HepG2 (cell line): ENCODE data around the gene PSMD12. TPM values are rescaled to one million over a fixed set of nuclear protein-coding genes. Genes with fewer than 3 reads are reported as not detected.
A peak's percentile ranks its signal among the peaks of the same experiment; 100 is the strongest.

Experiments
- CAMTA2 ChIP-seq: sonication (generic); formaldehyde crosslinking; IDR thresholded peaks from 2 replicates; pipeline ENCODE4 v1.4.0; 2020; ENCODE audit warnings: mild to moderate bottlenecking, missing genetic modification reagents, borderline replicate concordance
- ESRRA ChIP-seq: sonication (generic); formaldehyde crosslinking; IDR thresholded peaks from 2 replicates; pipeline ENCODE4 v1.5.1; 2020; ENCODE audit warnings: mild to moderate bottlenecking, low read depth, missing genetic modification reagents
- ETV6 ChIP-seq: sonication (generic); formaldehyde crosslinking; conservative IDR thresholded peaks from 2 replicates; pipeline ENCODE4 v1.4.0; 2020; ENCODE audit warnings: missing genetic modification reagents
- KDM4B ChIP-seq: sonication (generic); formaldehyde crosslinking; IDR thresholded peaks from 2 replicates; pipeline ENCODE4 v1.4.0; 2020; ENCODE audit warnings: missing genetic modification reagents
- MED8 ChIP-seq: sonication (generic); formaldehyde crosslinking; IDR thresholded peaks from 2 replicates; pipeline ENCODE4 v1.8.1; 2023; ENCODE audit warnings: mild to moderate bottlenecking, missing genetic modification reagents; ENCODE audit not compliant: insufficient replicate concordance
- NCOA2 ChIP-seq: sonication (generic); formaldehyde crosslinking; IDR thresholded peaks from 2 replicates; pipeline ENCODE4 v1.8.0; 2022; ENCODE audit warnings: inconsistent platforms
- PHF5A ChIP-seq: IDR thresholded peaks from one replicate; pipeline ENCODE4 v1.6.1; 2018; ENCODE audit warnings: low read depth, missing genetic modification reagents; ENCODE audit not compliant: unreplicated experiment
- PITX1 ChIP-seq: sonication (generic); formaldehyde crosslinking; IDR thresholded peaks from 2 replicates; pipeline ENCODE4 v1.5.1; 2020; ENCODE audit warnings: mild to moderate bottlenecking, missing genetic modification reagents
- SAFB2 ChIP-seq: sonication (generic); formaldehyde crosslinking; IDR thresholded peaks from 2 replicates; pipeline ENCODE4 v1.5.1; 2020; ENCODE audit warnings: missing genetic modification reagents, low read depth, mild to moderate bottlenecking, borderline replicate concordance
- TGIF2 ChIP-seq: IDR thresholded peaks from 2 replicates; pipeline ENCODE4 v1.6.1; 2016; ENCODE audit warnings: control low read depth, missing compliant biosample characterization
- ZBTB26 ChIP-seq: IDR thresholded peaks from 2 replicates; pipeline ENCODE4 v1.6.1; 2016; ENCODE audit warnings: missing compliant biosample characterization, missing genetic modification reagents, borderline replicate concordance
- ZBTB3 ChIP-seq: sonication (generic); formaldehyde crosslinking; IDR thresholded peaks from 2 replicates; pipeline ENCODE4 v1.4.0; 2020; ENCODE audit warnings: low read depth, mild to moderate bottlenecking, moderate library complexity, missing genetic modification reagents, borderline replicate concordance
- ZHX1 ChIP-seq: sonication (generic); formaldehyde crosslinking; IDR thresholded peaks from 2 replicates; pipeline ENCODE4 v1.8.1; 2022; ENCODE audit warnings: low read depth, mild to moderate bottlenecking, missing genetic modification reagents
- ZNF292 ChIP-seq: sonication (generic); formaldehyde crosslinking; IDR thresholded peaks from 2 replicates; pipeline ENCODE4 v1.8.1; 2022; ENCODE audit warnings: mild to moderate bottlenecking, low read depth, missing genetic modification reagents, borderline replicate concordance
- ZNF3 ChIP-seq: IDR thresholded peaks from 2 replicates; pipeline ENCODE4 v1.7.0; 2017; ENCODE audit warnings: inconsistent platforms
- ZNF350 ChIP-seq: sonication (generic); formaldehyde crosslinking; IDR thresholded peaks from 2 replicates; pipeline ENCODE4 v1.4.0; 2020; ENCODE audit warnings: mild to moderate bottlenecking, low read depth, missing genetic modification reagents, borderline replicate concordance
- ZNF569 ChIP-seq: sonication (generic); formaldehyde crosslinking; IDR thresholded peaks from 2 replicates; pipeline ENCODE4 v1.5.0; 2020; ENCODE audit warnings: mild to moderate bottlenecking, missing genetic modification reagents, moderate library complexity, borderline replicate concordance
- ZNF781 ChIP-seq: sonication (generic); formaldehyde crosslinking; IDR thresholded peaks from 2 replicates; pipeline ENCODE4 v1.5.1; 2020; ENCODE audit warnings: borderline replicate concordance, mild to moderate bottlenecking, missing genetic modification reagents; ENCODE audit errors: not compliant biosample characterization
- ZSCAN30 ChIP-seq: sonication (generic); formaldehyde crosslinking; IDR thresholded peaks from 2 replicates; pipeline ENCODE4 v1.5.0; 2020; ENCODE audit warnings: mild to moderate bottlenecking, missing genetic modification reagents
- polyA plus RNA-seq, 8 experiments: library from polyadenylated mRNA; depleted of rRNA in 3 of 8; stranded (reverse) in 7 of 8; unstranded in 1 of 8; fragments of >200 nt; fragmentation: Illumina TruSeq in 4 of 8; extraction: Trizol in 4 of 8; gene quantifications; 2 replicates each; pipeline versions ENCODE4 v1.2.1 to v1.2.3, GENCODE V29; 2011 to 2016; ENCODE audit warnings: low read depth in 4 of 8, missing spikeins in 1 of 8, mixed read lengths in 1 of 8; ENCODE audit not compliant: insufficient read depth in 1 of 8
- total RNA-seq, 5 experiments: library from RNA; depleted of rRNA; stranded (reverse); fragments of >200 nt; fragmentation: Illumina TruSeq; extraction: Trizol; gene quantifications; 2 replicates each; pipeline ENCODE4 v1.2.3, GENCODE V29; 2016; ENCODE audit warnings: low read depth in 1 of 5
- TF ChIP-seq, protein P1 (sequence below), 2 experiments: fragments of 450-650 bp in 1 of 2; sonication (generic) in 1 of 2; formaldehyde crosslinking; IDR thresholded peaks; 2 replicates each; pipeline versions ENCODE4 v1.5.0 to v1.8.0; 2020 to 2022; ENCODE audit warnings: mild to moderate bottlenecking in 1 of 2, missing genetic modification reagents in 1 of 2
- TF ChIP-seq, protein P2 (sequence below): sonication (generic); formaldehyde crosslinking; IDR thresholded peaks from 2 replicates; pipeline ENCODE4 v1.8.1; 2022; ENCODE audit warnings: mild to moderate bottlenecking, missing genetic modification reagents
- TF ChIP-seq, protein P3 (sequence below): sonication (generic); formaldehyde crosslinking; IDR thresholded peaks from 2 replicates; pipeline ENCODE4 v1.5.0; 2020; ENCODE audit warnings: missing genetic modification reagents

Gene PSMD12
- total and polyA plus RNA-seq, 2 of the 13 experiments (the other 11 are each of a cell fraction or from before 2014, with no cell fraction given), result 27.4 to 71.7 TPM

DNA sequence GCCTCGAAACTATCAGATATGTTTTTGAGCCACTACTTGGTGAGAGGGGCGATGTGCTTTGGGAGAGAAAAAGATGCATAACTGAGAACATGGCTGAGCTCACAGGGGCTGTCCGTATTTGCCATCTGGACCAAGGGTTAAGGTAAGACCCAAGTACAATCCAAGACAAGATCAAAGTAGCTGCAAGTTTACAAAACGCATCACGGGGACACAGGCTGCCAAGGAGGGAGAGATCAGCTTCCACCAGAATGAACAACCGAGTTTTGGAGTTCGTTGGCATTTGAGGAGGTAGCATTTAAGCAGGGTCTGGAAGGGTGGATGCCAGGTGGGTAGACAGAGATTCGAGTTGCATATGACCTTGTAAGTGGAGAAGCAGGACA is 12.9 kb upstream of the PSMD12 start (continued):
- TF ChIP-seq ZNF569 (CRISPR knock-in tag), result no peak
- no peak for TF ChIP-seq PHF5A (CRISPR knock-in tag)
- TF ChIP-seq PITX1 (CRISPR knock-in tag), result 0 out of 2 replicates have a peak, but pooled peaks have one; percentile 26
- no peak for TF ChIP-seq ZBTB3 (CRISPR knock-in tag)
- TF ChIP-seq, protein P1, sequence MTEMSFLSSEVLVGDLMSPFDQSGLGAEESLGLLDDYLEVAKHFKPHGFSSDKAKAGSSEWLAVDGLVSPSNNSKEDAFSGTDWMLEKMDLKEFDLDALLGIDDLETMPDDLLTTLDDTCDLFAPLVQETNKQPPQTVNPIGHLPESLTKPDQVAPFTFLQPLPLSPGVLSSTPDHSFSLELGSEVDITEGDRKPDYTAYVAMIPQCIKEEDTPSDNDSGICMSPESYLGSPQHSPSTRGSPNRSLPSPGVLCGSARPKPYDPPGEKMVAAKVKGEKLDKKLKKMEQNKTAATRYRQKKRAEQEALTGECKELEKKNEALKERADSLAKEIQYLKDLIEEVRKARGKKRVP (CRISPR knock-in tag; IDR thresholded peaks at IDR 0.05), result 0 out of 4 replicates have a peak, but pooled peaks of 1 of the 2 experiments have one; percentile 18
- TF ChIP-seq ZNF350 (CRISPR knock-in tag), result no peak
- TF ChIP-seq ZNF781 (CRISPR knock-in tag), result no peak
- TF ChIP-seq ZBTB26 (CRISPR knock-in tag), result peak; percentile 74; the same call in 1 of the 2 replicates
- no peak for TF ChIP-seq TGIF2 (CRISPR knock-in tag)
- TF ChIP-seq ETV6 (CRISPR knock-in tag), result 0 out of 2 replicates have a peak, but pooled peaks have one; percentile 20
- TF ChIP-seq, protein P2, sequence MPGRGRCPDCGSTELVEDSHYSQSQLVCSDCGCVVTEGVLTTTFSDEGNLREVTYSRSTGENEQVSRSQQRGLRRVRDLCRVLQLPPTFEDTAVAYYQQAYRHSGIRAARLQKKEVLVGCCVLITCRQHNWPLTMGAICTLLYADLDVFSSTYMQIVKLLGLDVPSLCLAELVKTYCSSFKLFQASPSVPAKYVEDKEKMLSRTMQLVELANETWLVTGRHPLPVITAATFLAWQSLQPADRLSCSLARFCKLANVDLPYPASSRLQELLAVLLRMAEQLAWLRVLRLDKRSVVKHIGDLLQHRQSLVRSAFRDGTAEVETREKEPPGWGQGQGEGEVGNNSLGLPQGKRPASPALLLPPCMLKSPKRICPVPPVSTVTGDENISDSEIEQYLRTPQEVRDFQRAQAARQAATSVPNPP (CRISPR knock-in tag), result no peak
- no peak for TF ChIP-seq NCOA2
- TF ChIP-seq ZHX1, result 0 out of 2 replicates have a peak, but pooled peaks have one; percentile 25
- TF ChIP-seq ZNF3 (CRISPR knock-in tag), result 0 out of 2 replicates have a peak, but pooled peaks have one; percentile 23
- TF ChIP-seq ZNF292 (CRISPR knock-in tag), result peak; percentile 16; the same call in 1 of the 2 replicates
- no peak for TF ChIP-seq ZSCAN30 (CRISPR knock-in tag)
- TF ChIP-seq SAFB2 (CRISPR knock-in tag), result no peak
- no peak for TF ChIP-seq CAMTA2 (CRISPR knock-in tag)
- TF ChIP-seq ESRRA (CRISPR knock-in tag), result no peak
- 0 out of 2 replicates have a peak, but pooled peaks have one; percentile 40 for TF ChIP-seq KDM4B (CRISPR knock-in tag)
- TF ChIP-seq MED8 (CRISPR knock-in tag), result no peak
- TF ChIP-seq, protein P3, sequence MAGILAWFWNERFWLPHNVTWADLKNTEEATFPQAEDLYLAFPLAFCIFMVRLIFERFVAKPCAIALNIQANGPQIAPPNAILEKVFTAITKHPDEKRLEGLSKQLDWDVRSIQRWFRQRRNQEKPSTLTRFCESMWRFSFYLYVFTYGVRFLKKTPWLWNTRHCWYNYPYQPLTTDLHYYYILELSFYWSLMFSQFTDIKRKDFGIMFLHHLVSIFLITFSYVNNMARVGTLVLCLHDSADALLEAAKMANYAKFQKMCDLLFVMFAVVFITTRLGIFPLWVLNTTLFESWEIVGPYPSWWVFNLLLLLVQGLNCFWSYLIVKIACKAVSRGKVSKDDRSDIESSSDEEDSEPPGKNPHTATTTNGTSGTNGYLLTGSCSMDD (CRISPR knock-in tag), result no peak
